GM19324 (cell line): Measurements from ENCODE around the gene MOB3B.
"Not testable (repeated sequence)": the region's sequence is repeated elsewhere in the genome, so short reads cannot be mapped to it uniquely, and the experiment has no call there.

Source experiments
- ATAC-seq: cut with Tn5 transposase; IDR thresholded peaks from one replicate; pipeline ENCODE4 v1.9.1; 2021; ENCODE audit warnings: mild to moderate bottlenecking, moderate library complexity; ENCODE audit not compliant: unreplicated experiment, low FRiP score

MOB3B gene

DNA sequence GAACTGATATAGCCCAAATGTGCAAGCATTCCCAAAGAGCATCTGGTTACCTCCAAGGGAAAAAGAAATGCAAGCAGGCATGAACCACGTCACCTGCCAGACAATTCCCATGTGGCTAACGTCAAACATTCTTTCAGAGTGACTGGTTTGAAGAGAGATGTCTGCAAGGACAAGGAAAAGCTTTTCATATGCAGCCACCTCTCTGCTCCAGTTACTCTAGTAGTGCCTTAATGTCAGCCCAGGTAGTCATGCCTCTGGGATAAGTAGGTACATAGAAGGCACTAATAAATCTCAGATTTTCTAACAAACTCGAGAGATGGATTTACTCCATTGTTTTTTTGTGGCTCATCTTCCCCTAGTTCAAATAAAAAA lies 102.4 kb downstream of the MOB3B start:
- ATAC-seq = no peak

DNA sequence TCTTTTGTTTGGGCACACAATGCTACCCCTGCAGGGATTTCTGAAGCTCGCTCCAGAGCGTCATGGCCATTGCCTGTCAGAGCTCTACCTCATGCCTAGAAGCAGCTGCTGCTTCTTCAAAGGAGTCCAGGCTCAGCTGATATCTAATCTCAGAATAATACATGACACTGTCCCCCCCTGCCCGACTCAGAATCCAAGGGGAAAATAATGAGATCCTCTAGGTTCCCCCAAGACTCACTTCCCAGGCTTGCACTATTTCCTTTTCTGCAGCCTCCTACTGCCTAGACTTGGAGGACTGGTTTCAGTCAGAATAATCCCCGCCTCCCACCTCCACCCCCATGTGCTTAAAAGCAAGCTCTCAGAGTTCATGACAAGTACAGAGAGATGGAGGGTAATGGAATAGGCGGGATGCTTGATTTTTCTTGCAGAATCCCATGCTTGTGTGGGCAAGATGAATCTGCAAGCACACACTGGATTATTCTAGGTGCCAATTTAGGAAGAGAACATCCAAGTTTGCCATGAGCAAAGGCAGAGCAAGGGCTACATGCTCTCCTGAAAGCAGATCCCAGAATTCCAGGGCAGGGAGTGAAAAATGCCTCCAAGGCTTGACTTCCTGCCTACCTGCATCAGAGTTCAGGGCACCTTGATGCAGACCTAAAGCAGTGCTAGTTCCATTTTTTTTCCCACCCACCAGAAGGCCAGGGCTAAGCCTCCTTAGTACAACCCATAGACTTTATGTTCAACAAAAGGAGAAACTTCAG lies 102.9 kb downstream of the MOB3B start:
- ATAC-seq = no peak

DNA sequence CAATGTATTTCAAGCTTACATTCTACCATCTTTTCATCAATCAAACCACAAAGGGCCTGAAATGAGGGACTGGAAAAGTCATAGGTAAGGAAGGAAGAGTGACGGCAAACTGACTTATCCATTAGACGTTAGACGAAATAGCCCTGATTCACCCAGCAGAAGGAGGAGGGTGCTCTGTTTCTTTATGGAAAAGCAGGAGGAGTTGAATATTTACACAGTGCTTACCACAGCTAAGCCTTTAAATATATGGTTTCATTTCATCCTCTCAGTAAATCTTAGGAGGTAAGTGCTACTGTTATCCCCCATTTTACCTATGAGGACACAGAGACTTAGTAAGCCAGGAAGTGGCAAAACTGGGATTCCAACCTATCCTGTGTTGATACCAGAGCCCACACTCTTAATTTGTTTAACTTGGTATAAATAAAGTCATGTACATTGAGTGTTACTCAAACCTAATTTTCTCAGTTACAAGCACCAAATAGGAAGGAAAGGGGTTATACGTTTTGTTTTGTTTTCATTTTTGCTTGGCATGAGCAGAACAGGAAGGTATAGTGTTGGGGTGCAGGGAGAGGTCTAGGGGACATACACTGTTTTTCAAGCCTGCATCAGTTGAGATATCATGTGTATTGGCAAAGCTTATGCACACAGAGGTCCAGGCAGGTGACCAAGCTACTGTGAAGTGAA lies 103.6 kb downstream of the MOB3B start:
- no peak for ATAC-seq

GRCh38 chr9:27423915-27424710 lies 105.5 kb downstream of the MOB3B start:
- ATAC-seq = no peak

GRCh38 chr9:27422279-27422834 lies 107.3 kb downstream of the MOB3B start:
- no peak for ATAC-seq

DNA sequence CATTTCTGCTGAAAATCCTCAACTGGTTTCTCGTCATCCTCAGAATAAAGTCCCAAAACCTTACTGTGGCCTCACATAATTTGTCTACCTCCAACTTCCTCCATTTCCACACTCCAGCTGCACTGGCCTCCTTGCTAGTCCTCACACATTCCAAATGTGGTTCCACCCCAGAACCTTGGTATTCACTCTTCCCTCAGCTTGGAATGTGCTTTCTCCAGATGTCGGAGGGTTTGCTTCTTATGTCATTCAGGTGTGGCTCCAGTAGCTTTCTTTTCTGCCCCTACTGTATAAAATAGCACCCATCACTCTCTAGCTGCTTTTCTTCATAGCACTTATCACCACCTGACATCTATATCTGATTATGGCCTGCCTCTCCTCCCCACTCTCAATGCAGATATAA lies 108.0 kb downstream of the MOB3B start:
- ATAC-seq = no peak

DNA sequence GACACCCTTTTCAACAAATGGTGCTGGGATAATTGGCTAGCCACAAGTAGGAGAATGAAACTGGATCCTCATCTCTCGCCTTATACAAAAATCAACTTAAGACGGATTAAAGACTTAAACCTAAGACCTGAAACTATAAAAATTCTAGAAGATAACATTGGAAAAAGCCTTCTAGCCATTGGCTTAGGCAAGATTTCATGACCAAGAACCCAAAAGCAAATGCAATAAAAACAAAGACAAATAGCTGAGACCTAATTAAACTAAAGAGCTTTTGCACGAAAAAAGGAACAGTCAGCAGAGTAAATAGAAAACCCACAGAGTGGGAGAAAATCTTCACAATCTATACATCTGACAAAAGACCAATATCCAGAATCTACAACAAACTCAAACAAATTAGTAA lies 110.1 kb downstream of the MOB3B start:
- not testable (repeated sequence) for ATAC-seq

DNA sequence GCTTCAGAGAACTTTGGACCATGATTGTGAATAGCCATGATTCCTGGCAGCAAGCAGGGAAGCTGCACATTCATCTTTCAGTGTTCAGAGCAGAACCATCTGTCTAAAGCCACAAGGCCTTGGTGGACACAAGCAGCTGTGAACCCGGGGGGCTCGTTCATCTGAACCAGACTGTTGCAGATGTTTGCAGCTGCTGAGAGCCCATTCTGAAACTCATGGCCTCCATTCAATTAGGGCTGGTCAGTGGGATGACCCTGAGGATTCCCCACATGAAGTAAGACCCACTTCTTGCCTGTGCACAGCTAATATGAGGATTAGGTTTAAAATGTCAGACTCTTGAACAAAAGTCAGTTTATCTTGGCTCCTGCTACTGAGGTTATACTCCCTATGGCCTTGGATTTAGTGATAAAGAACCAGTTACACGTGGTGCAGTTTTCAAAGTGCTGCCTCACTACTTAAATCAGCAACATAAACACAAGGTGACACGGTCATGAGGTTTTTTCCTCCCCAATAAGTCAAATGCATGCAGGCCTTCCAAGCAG lies 115.3 kb downstream of the MOB3B start:
- ATAC-seq = no peak

DNA sequence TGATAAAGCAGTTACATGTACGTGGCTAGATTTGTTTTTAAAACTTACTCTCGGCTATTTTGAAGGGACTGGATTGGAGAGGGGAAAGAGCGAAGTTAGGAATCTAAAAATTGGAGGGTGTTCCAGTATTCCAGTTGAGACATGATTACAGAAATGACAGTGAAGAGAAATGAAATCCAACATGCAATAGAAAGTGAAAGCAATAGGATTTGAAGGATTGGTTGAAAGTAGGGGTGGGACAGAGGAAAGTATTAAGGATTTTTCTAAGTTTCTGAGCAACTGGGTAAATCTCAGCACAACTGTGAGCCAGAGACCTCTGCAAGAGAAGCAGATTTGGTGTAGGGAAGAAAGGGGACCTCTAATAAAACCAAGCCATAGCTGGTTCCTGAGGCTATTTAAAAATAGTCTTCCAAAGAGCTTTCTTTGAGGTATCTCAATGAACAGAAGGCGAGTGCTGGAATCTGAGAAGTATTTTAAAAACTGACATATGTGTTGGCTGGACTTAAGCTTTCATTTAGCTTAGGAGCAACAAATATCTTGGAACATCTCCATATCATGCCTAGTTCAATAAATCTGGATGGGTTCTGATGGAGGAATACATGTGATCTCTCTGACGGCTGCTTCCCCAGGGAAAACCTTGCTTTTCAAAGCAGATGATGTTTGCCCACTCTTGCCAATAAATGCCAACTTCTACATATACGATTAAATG lies 115.9 kb downstream of the MOB3B start:
- no peak for ATAC-seq

DNA sequence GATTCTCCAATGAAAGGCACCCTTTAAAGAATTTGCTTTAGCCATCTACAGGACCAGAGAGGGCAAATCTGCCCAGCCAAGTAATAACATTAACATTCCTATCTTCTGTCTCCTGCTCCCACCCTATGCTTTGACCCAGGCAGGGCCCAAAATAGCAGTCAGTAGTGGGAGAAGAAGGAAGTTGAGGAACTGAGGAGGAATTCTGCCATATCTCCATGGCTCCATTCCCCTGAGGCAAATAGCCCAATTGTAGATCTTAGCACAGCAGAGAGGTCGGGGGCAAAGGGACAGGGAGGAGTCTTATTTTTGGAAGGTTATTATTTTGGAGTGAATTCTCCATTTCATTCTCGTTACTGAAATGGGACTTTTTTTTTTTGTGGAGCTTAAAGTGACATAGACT lies 116.7 kb downstream of the MOB3B start:
- no peak for ATAC-seq

GRCh38 chr9:27412081-27412480 lies 117.5 kb downstream of the MOB3B start:
- no peak for ATAC-seq

- ATAC-seq = no peak
These were observed 121.1 kb downstream of the MOB3B start for GRCh38 chr9:27408482-27408881.

DNA sequence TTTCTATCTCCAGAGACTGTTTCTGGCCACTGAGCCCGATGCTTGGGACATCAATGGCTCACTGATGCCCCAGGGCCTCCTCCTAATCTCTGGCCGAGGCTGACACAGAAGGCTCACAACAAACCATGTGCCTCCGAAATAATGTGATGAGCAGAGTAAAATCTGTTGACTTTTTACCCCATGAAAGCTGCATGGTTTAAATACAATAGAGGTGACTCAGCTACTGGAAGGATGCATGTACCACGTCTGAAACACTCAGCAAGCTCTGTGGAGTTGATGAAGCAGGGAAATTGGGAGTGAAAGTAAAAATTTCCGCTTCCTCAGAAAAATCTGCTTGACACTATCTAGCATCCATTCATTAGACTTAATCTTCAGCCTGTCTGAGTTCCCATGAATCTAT lies 121.6 kb downstream of the MOB3B start:
- no peak for ATAC-seq

- no peak for ATAC-seq
These were observed 122.1 kb downstream of the MOB3B start for GRCh38 chr9:27407491-27407890.

- no peak for ATAC-seq
These were observed 125.0 kb downstream of the MOB3B start for GRCh38 chr9:27404661-27405060.

- no peak for ATAC-seq
These were observed 127.0 kb downstream of the MOB3B start for GRCh38 chr9:27402626-27403025.

DNA sequence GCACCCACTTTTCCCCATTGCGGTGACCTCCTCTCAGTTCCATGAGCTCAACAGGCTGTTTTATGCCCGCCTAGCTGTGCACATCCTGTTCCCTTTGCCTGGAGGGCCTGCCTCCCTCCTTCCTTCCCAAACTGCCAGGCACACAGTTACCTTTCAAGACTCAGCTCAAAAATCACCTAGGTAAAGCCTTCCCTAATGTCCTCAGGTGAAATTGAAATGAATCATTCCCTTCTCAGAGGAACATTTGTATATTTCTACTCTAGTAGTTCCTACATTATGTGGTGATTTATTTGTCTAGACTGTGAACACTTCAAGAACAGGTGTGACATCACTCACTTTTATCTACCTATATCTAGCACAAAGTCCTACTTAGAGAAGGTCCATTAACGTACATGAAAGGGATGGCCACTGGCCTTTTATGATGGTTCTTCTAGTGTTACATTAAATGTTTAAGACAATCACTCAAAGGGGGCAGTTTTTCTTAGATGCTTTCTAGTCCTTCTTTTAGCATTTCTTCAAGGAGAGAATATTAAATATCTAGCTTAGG lies 129.2 kb downstream of the MOB3B start:
- ATAC-seq = no peak

- ATAC-seq = no peak
These were observed 130.5 kb downstream of the MOB3B start for GRCh38 chr9:27398982-27399653.

- no peak for ATAC-seq
These were observed 133.1 kb downstream of the MOB3B start for GRCh38 chr9:27396495-27396894.
